GM21515 (cell line): ENCODE measurements around the gene SRM.
"Not testable (repeated sequence)": the region's sequence is repeated elsewhere in the genome, so short reads cannot be mapped to it uniquely, and the experiment has no call there.

Experiments
- ATAC-seq: cut with Tn5 transposase; IDR thresholded peaks from one replicate; pipeline ENCODE4 v1.9.1; 2021; ENCODE audit not compliant: unreplicated experiment

The SRM gene

DNA sequence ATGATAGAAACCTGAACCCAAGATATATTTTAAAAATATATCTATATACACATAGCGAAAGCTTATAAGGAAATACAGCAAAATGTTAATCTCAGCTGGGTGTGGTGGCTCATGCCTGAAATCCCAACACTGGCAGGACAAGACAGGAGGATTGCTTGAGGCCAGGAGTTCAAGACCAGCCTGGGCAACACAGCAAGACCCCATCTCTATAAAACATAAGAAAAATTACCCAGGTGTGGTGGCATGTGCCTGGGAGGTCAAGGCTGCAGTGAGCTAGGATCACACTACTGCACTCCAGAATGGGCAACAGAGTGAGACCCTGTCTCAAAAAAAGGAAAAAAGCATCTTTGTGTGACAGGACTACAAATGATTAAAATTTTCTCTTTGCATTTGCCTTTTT, 6.0 kb upstream of the SRM start:
- no peak for ATAC-seq

DNA sequence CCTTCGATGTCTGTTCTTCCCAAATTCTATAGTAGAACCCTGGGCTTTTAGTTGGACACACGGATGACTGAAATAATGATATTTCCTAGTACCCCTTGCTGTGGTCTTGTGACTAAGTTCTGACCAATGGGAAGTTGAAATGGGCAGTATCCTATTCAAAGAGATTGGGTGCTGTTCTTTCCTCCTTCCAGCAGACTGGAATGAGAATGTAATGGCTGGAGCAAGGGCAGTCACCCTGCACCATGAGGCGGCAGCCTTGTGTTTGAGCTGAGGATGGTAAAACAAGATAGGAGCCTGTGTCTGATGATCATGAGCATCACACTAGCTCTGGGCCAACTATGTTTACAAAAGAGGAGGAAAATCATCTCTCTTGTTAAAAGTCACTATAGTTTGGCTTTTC, 5.1 kb upstream of the SRM start:
- ATAC-seq, result no peak

DNA sequence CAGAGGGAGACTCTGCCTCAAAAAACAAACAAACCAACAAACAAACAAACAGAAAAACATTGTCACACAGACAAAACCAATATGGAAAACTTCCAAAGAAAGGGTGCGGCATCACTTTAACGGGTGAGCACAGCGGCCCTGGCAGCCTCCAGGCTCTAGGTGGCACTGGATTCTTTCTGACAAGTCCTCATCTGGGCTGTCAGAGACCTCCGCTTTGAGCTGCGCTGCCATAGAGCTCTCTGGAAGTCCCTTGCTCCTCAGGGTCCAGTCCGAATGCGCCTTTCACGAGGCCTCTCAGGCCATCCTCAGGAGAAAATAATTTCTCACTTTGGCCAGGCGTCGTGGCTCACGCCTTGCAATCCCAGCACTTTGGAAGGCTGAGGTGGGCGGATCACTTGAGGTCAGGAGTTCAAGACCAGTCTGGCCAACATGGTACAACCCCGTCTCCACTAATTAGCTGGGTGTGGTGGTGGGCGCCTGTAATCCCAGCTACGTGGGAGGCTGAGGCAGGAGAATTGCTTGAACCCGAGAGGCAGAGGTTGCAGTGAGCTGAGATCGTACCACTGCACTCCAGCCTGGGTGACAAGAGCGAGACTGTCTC, 4.2 kb upstream of the SRM start:
- ATAC-seq, result not testable (repeated sequence)

DNA sequence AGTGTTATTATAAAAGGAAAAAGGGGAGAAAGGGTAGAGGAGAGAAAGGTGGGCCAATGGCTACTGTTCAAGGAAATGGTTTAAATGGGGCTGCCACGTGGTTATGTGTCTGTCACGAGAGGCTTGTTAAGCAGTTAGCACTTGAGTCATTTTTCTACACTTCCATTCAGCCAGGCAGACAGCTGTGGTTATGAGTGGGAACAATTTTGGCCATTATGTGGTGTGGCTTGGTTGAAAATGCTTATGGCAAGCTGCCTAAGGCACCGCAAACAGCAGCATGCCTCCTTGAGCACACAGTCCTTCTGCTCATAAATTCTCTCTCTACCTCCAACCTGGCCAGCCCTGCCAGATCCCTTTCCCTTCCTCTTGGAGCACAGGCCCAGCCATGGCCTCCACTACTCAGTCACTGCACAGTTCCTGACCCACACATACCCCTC, 3.2 kb upstream of the SRM start:
- ATAC-seq, result no peak

DNA sequence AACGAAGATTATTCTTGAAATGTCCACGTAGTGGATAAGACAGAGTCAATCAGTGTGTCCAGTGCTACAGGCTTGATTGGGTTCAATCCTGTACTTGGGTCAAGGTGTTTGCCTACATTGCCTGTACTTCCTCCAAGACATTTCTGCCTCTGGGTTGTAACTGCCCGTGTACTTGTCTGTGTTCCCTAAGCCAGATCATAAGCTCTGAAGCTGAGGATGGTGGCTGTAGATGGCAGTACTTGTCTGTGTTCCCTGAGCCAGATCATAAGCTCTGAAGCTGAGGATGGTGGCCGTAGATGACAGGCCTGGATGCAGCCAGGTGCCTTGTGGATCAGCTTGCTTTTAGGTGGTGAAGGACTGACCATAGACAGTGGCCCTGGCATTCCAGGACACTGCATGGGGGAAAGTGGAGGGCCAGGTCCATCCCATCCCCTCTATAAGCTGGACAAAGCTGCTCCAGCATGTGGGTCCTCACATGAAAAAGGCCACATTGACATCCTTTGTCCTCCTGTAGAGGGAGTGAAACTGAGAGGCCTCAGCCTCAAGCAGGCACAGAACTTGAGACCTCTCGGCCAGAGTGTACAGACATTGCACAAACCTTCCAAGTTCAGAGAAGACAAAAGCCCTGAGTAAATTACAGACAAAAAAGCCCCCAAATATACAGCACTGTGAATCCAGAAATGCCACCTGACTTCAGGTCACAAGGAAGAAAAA, 2.0 kb upstream of the SRM start:
- no peak for ATAC-seq

DNA sequence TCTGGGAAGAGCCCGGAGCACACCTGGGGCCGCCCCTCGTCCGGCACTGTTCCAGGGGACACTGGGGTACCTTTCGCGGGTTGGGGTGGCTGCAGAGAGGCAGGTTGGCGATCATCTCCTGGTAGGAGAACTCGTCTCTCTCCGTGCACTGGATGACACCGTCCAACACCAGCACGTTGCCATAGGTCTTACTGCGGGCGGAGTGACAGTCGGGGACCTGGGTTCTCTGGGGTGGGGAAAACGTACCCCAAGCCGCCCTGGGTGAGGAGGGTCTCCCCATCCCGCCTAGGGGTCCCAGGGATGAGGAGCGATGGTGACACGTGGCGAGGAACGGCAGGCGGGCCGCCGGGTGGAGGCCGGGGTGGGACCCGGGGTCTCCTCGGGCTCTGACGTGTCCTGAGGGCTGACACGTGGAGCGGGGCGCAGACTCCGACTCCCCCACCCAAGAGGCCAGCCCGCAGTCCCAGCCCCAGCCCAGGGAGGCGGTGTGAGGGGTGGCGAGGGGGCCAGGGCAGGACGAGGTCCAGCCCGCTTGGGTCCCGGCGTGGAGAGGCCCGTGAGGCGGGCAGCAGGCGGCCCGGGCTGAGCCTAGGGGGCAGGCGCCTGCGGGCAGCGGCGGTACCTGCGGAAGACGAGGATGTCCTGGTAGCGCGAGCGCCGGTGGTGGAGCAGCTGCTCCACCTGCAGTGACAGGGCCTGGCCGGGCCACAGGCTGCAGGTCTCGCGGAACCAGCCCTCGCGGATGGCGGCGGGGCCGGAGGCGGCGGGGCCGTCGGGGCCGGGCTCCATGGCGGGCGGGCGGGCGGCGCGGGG, 457 bp downstream of the SRM start:
- ATAC-seq, result peak; percentile 11

DNA sequence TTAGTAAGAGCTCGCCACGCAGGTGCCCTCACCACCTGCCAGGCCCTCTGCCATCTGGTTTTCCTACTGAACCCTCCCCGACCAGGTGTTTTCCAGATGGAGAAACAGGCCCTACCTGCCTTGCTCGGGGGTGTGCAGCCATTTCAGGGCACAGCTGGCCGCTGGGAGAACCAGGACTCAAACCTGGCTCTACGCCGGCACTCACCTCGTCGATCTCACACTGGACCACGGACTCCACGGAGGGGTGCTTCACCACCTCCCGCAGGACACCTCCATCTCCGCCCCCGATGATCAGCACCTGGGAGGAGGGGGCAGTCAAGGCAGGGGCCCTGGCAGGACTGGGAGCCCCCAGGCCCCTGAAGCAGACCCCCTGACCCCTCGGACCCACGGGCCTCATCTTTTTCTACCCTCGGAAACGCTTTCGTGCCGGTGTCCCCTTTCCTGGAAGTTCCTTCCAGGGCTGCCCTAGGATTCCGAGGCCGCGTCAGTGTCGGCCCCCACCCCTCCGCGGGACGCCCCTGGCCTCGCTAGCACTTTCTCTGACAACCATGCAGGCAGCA, 1.1 kb downstream of the SRM start:
- ATAC-seq, result no peak

DNA sequence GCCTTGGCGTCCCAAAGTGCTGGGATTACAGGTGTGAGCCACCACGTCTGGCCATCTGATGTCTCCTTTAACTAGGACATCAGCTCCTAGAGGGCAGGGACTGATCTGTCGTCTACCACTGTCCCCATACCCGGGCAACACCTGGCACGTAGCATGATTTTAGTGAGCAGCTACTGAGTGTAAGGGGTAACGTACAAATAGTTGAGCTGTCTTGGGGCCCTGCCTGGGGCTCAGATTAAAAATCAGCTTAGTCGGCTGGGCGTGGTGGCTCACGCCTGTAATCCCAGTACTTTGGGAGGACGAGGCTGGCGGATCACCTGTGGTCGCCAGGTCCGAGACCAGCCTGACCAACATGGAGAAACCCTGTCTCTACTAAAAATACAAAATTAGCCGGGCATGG, 1.8 kb downstream of the SRM start:
- no peak for ATAC-seq

DNA sequence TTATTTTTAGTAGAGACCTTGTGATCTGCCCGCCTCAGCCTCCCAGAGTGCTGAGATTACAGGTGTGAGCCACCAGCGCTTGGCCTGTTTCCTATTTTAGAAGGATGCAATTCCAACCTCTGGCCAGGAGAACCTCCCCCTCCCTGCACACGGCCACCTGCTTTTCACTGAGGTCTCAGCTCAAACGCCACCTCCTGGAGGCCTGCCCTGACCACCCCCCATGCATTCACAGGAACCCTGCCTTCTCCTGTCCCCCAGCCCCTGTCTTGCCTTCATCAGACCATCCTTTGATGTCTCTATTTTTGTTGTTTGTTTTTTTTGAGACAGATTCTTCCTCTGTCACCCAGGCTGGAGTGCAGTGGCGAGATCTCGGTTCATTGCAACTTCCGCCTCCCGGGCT, 2.3 kb downstream of the SRM start:
- no peak for ATAC-seq

DNA sequence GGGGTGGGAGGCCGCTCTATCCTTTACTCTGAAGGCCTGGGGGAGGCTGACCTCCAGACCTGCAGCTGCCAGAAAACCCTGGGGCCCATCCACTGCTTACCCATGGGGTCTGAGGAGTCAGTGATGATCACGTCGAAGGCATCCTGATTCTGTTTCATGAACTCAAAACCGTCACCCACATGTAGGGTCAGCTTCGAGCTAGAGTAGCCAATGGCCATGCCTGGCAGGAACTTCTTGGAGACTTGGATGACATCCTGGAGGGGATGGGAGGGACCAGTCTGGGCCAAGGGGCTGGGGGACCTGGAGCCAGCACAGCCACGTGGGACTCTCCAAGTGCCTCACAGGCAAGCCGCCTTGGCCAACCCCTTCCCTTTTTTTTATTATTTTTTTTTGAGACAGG, 3.3 kb downstream of the SRM start:
- ATAC-seq, result no peak

DNA sequence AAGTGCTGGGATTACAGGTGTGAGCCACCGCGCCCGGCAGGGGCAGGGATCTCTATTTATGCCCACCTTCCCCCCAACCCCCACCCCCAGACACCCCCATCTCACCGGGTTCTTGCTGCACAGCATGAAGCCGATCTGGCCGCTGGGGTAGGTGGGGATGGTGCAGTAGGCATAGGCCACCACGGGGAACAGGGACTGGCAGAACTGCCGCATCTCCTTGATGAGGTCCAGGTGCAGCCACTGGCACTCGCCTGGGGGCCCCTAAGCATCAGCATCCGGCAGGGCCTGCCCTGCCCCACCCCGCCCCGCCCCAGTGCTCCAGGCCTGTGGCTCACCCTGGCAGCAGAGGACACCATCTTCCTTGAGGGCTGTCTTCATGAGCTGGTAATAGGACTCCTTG, 4.1 kb downstream of the SRM start:
- ATAC-seq, result no peak

DNA sequence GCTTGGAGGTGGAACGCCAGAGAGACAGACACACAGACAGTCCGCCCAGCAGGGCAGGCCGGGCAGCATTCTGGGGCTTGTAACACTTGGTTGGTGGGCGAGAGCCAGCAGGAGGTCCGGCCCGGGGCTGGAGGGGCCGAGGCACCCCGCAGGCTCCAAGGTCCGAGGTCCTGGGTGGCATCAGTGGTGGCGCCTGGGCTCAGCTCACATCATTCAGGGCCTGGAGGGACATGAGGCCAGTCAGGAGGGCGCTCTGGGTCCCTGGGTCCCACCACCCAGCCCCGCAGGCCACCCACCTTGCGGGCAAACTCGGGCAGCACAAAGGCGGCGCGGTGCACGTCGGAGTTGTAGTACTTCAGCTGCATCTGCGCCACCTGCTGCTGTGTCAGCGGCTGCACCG, 5.2 kb downstream of the SRM start:
- no peak for ATAC-seq

DNA sequence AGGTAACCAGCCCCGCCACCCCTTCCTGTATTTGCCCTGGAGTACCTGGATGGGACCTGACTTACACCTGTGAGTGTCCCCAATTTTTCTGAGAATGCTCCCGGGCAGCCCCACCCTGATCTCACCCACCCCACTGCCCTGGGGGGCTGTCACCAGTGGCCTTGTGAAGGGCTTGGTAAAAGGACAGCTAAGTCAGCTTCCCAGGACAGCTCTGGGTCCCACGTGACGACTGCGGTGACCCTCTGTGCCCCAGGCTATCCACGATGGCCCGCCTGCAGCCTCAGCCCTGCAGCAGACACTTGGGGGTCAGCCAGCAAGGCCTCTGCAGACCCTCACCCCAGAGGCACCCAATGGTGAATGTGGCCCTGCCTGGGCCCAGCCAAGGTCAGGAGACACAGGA, 5.6 kb downstream of the SRM start:
- no peak for ATAC-seq

DNA sequence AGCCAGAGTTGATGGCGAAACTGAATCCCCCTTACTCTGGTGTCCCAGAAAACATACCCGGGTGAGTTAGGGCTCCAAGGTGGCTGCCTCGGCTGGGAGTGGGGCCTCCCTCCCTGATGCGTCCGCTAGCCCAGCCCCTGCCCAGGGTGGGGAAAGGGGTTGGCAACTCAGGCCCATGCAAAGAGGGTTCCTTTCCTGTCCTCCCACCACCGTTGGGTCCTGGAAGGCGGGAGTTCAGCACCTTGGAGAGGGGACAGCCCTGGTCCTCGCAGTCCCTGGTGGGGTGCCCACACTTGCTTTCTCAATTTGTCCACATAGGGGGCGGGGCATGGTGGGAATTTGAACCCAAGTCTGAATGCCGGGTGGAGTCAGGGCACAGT, 6.1 kb downstream of the SRM start:
- ATAC-seq, result no peak

DNA sequence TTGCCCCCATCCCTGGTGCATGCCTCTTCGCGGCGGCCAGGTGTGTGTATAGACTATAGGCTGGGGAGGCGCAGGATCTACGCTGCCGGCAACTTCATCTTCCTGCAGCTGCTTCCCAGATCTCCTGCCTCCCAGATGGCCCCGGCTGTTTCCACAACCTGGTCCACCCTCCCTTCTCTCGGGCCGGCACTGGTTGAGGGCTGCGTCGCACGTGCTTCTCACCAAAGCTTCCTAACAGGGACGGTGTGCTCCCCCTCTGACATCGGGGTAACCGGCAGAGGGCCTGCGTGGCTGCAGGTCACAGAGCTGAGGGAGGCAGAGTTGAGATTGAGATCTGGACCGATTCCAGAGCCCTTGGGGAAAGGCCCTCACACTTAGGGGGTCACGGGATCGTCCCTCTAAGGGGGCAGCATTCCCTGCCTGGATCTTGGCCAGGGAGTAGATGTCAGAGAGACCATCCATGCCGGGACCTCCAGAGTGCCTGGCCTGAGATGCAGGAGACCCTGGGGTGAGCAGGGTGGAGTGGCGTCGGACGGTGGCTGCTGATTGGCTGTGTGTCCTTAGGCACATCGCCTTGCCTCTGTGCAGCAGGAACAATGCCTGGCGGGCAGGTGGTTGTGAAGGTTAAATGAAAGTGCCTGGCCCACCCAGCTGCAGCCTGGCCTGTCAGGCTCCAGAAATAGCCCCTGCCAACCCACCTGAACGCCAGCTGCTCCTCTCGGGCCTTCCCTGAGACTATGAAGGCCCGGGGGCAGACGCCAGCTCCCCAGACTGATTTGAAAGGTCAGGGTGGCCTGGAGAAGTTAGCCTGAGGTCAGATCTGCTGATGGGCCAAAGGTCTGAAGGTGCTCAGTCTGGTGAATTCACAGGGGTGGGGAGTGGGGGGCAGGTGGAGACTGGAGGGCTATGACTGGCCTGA, 6.7 kb downstream of the SRM start:
- no peak for ATAC-seq

DNA sequence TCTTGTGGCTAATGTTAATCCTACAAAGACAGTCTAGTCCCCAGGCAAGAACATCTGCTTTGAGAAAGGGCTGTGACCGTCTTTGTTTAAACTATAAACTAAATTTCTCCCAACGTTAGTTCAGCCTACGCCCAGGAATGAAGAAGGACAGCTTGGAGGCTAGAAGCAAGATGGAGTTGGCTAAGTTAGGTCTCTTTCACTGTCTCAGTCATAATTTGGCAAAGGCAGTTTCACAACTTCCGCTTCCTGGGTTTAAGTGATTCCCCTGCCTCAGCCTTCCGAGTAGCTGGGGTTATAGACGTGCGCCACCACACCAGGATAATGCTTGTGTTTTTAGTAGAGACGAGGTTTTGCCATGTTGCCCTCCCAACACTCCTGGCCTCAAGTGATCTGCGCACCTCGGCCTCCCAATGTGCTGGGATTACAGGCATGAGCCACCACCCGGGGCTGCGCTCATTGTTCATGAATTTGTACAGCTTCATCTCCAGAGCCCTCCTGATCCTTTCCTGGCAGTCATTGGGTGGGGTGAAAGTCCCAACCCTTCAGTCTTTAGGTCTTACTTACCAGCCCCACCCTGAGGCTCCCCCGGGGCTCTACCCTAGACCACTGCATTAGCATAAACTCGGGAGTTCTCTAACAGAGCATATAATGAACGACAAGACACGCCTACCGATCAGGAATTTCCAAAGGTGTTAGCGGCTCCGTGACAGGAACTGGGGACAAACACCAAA, 7.9 kb downstream of the SRM start:
- no peak for ATAC-seq

DNA sequence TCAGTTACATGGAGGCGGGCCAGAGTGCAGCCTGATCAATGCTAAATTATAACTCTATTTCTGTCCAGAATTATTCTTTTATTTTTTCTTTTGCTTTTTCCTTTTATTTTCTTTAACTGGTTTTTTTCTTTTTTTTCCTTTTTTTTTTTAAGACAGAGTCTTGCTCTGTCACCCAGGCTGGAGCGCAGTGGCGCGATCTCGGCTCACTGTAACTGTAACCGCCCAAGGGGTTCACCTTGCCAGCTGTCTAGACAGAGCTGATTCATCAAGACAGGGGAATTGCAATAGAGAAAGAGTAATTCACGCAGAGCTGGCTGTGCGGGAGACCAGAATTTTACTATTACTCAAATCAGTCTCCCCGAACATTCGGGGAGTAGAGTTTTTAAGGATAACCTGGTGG, 8.7 kb downstream of the SRM start:
- not testable (repeated sequence) for ATAC-seq

DNA sequence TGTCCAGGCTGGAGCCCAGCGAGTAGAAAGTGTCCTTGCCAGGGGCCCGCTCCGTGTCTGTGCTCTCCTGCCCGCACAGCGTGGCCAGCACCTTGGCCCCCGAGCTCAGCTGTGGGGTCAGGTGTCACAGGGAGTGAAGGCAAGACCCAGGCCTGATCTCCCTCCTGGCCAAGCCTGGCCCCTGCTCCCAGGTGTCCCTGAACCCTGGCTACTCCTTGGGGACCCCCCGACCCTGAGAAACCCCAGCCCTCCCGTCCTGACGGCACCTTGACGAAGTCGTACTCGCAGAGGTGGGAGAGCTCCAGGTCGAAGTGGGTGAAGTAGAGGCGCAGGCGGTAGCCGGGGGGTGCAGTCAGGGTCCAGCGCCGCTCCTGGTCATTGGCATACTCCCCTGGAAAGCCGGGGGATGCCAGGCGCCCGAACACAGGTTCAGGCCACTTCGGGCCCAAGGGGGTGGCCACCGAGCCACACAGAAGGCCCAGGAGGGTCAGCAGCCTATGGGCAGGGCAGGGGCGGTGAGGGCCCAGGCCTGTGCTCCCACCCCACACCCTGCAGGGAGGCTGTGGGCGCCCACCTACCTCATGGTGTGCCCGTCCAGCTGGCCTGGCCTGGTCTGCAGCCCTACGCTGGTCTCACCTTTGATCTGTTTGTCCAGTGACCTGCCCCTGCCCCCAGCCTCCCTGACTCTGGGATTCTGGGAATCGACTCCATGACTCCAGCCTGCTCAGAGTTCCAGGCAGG, 13.0 kb downstream of the SRM start, which contains the start of gene MASP2:
Gene MASP2, minus strand, starts transcription at position 615 of the 741 bp plus-strand sequence. Its CDS starts 32 bp downstream, at position 583.
- ATAC-seq, result no peak

DNA sequence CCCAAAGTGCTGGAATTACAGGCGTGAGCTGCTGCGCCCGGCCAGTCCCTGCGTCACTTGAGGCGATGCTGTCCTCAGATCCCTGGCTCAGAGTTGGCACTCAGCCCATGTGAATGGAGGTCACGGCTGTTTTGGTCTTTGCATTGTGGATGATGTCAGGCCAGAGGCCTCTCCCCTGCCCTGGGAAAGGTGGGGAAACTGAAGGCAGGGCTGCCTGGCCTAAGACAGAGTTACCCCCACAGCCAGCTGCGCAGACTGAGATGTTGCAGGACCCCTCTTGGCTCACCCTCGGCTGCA, 13.6 kb downstream of the SRM start:
- no peak for ATAC-seq
